ENCODE data around the gene CTU2.
A peak's percentile ranks its signal among the peaks of the same experiment; 100 is the strongest.

Gene CTU2

DNA sequence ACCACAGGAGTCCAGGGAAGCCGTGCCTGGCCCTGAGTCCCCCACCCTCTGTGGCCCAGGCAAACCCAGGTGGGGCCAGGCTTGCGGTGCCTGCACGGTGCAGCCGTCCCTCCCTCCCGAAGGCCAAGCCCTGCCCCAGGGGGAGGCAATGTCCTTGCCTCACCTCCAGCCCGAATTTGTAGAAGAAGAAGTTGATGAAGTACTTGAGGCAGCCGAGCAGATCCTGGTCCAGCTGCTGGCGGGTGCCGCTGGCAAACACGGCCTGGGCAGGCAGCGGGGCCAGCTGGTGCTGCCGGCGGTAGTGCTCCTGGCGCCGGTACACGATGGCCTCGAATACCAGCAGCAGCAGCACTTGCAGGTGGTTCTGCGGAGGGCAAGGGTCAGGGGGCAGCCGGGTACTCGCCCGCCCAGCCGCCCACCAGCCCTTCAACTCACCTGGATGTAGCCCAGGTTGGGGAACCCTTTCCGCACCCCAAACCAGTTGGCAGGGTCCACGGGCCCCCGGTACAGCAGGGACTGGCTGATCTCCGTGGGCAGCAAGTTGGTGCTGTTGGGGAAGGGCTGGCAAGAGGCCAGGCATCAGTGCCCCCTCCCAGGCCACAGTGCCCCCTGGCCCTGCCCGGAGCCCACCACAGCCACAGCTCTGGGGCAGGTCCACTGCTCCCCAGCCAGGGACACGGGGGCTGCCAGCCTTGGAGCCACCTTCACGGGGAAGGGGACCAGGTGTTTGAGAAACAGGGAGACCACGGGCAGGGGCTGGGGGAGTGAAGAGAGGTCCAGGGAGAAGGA lies 26.1 kb downstream of the CTU2 start:
- DNase-seq = no peak

DNA sequence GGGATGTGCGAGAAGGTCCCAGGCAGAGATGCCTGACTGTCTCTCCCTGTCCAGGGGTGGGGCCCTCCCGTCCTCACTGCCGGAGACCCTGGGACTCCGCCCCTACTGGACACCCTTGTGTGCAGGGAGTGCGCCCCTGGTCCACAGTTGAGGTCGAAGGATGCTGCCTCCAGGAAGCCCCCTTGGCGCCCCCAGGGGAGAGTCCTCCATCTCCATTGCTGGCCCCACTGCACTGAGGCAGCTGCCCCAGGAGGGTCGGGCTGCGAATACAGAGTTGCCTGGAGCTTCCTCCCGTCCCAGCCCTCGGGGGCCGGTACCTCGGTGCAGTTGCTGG lies 26.6 kb downstream of the CTU2 start:
- no peak for DNase-seq

DNA sequence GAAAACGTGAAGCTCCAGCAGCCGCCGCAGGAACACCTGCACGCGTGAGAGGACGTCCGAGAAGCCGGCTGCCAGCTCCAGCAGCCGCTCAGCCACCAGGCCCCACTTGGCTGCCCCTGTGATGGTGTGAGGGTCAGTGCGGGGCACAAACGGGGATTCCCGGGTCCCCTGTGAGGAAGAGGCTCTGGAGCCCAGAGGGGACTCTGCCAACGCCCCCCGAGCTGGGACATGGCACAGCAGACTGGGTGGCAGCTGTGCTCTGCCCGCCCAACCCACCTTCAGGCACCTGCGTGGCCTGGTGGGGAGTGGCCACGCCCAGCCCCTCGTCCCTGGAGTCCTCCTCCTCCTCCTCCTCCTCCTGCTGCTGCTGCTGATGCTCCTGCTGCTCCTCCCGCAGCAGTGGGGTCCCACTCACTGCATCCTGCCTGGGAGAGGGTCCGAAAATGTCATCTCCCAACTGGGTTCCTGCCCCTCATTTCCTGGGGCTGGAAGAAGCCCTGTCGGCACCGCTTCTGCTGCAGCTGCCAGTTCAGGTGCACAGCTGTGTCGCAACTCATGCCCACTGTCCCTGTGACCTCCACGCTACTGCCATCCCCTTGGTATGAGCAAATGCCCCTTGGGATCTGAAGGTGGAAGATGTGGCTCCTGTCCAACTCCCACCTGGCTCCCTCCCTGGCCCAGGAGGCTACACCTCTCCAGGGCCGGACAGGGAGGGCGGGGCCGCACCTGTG lies 27.5 kb downstream of the CTU2 start:
- no peak for DNase-seq

DNA sequence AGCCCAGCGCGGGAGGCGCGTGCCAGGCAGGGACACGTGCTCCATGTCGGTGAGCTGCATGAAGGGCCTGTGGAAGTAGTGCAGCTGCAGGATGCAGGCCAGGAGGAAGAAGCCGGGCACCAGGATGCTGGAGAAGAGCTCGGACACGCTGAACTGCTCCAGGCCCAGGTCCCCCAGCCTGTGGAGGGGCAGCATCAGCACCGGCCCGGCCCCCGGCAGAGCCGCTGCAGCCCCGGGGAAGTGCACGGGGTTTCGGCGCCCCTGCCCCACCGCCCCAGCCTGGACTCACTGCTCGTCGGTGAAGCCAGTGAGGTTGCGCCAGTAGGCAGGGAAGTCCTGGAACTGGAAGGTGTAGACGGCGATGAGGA lies 28.0 kb downstream of the CTU2 start:
- no peak for DNase-seq

DNA sequence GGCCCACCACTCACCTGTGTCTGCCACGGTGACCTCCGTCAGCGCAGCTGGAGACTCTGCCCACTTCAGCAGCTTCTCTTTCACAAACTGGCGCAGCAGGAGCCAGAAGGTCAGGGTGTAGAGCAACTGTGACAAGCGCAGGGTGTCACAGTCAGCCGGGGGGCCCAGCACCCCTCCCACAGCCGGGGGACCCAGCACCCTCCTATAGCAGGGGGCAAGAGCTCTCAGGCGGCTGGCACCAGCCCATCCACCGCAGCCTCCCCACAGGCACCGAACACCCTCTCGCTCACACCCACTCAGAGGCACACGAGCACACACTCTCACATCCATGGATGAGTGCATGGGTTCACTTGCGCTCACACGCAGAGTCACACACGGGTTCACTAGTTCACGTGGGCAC lies 28.8 kb downstream of the CTU2 start:
- no peak for DNase-seq

DNA sequence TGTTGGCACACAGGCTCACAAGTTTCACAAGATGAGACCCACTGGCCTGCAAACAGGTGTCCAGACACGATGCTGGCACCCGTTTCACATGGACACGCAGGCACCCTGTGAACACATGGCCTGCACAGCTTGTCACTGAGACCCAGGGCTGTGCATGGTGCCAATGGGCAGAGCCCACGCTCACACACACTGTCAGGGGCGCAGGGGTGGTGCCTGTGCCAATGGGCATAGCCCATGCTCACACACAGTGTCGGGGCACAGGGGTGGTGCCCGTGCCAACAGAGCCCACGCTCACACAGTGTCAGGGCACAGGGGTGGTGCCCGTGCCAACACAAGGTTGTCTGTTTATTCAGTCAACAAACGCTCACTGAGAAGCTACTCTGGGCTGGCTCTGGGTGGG lies 29.3 kb downstream of the CTU2 start:
- no peak for DNase-seq

DNA sequence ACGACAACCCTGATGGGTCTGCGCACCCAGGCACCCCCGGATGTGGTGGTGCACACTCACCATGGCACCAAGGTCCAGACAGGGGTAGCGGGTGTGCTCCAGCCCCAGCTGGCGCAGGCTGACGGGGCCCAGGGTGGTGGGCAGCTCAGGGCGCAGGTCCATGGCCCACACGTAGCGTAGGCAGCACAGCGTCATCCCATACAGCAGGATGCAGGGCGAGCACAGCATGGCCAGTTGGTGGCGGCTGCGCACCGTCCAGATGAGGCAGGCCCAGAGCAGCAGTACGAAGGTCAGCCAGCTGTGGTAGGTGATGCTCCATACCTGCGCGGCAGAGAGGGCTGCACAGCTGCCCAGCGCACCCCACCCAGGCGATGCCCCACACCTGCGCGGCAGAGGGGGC lies 29.8 kb downstream of the CTU2 start:
- no peak for DNase-seq

DNA sequence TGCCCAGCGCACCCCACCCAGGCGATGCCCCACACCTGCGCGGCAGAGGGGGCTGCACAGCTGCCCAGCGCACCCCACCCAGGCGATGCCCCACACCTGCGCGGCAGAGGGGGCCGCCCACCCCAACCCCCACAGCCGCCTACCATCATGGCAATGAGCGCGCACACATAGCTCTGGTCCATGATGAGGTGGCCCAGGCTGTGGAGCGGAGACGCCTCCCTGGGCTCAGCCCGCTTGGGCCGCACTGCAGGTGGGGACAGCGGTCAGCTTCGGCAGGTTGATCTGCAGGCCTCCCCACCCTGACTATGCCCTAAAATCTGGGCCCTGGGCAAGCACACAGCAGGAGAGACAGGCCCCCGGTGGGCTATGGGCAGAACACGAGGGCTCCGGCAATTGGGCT lies 30.2 kb downstream of the CTU2 start:
- no peak for DNase-seq

DNA sequence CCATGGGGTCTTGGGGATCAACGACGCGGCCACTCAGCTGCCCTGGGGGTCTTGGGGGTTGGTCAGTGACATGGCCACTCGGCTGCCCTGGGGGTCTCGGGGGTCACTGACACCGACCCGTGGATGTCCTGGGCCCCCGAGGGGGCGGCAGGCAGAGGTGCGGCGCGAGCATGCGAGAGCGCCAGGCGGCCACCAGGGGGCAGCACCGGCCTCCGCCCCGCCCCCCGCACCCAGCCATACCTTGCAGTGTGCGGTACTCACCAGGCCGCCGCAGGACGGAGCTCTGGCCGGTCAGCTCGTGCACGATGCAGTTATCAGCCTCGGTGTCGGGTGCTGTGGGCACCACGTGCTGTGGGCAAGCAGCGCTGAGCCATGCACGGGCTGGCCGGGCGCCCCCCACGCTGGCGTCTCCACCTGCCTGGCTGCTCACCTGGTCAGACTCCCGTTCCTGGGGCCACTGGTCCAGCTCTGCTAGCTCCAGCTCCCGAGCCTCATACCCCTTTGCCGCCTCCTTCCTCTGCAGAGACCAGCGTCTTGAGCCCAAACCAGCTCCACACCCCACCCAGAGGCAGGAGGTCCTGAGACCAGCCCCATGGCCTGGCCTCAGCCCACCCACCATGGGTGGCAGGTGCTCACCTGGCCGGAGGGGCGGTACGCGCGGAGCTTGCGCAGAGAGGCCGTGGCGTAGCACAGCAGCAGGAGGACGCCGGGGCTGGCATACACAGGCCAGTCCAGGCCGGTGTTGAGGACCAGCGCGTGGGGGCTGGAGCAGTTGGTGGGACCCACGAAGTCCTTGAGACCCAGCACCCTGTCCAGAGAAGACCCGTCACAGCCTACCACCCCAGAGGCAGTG lies 31.2 kb downstream of the CTU2 start:
- DNase-seq = peak; percentile 53

DNA sequence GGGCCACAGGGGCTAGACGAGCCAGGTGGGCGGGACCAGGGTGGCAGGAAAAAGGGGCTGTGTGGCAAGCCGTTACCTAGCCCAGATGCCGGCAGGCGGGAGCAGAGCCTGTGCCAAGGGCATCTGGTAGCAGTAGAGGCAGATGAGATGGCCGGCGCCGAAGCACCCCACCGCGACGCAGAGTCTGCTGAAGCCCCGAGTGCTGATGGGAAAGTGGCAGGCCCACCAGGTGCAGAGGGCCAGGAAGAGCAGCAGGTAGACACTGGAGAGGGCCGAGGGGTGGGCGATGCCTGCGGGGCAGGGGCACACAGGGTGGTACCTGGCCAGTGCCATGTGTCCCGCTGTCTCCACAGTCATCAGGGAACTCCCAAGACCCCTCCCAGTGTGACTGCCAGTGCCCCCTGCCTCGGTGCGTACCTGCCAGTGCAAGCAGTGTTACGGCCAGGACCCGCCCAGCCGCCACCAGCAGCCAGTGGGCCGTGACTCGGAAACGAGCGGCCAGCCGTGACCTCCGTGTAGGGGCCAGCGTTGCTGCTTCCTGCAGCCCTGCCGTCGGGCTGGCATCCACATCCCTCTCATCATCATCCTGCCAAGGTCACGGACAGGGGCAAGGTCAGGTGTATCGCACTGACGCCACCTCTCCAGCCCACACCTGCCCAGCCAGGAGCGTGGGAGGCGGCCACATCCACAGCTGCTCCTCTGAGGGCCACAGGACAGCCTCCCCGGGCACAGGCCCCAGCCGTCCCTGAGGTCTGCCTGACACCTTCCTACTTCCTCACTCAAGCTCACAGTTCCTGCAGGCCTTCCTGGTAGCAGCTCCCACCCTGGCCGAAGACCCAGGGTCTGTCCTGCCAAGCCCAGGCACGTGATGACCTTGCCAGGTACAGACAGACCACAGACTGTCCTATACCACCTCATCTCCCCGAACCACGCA lies 32.1 kb downstream of the CTU2 start:
- DNase-seq = no peak

DNA sequence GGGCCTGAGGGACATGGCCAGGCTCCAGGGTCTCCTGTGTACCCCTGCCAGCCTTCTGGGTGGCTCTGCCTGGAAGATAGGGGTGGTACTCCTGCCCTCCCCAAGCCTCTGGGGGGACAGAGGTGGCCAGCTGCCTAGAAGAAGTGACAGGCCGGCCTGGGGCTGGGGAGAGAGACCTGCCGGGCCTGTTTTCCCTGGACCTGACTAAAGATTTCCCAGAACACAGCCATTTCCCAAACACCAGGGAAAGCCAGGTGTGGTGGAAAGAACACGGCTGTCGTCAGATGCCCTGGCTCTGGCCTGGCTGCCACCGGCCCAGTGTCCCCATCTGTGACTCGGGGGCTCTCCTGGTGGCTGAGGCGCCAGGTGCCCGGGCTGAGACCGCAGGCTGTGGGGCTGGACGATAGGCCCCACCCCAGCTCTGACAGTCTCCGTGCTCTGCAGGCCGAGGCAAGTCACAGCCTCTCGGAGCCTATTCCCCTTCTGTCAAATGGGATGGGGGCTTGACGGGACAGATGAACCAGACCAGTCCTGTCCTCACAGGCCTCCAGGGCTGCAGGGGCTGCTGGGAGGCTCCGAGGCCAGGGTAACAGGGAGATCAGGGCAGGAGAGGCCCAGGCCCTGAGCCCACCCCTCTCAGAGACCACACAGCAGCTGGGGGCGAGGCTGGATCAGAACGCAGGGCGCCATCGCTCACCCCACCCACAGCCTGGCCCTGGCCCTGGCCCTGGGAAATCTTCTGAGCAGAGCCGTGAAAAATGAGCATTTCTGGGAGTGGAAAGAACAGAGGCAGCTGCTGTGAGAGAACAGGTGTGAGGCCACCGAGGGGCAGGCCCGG lies 33.1 kb downstream of the CTU2 start:
- no peak for DNase-seq

DNA sequence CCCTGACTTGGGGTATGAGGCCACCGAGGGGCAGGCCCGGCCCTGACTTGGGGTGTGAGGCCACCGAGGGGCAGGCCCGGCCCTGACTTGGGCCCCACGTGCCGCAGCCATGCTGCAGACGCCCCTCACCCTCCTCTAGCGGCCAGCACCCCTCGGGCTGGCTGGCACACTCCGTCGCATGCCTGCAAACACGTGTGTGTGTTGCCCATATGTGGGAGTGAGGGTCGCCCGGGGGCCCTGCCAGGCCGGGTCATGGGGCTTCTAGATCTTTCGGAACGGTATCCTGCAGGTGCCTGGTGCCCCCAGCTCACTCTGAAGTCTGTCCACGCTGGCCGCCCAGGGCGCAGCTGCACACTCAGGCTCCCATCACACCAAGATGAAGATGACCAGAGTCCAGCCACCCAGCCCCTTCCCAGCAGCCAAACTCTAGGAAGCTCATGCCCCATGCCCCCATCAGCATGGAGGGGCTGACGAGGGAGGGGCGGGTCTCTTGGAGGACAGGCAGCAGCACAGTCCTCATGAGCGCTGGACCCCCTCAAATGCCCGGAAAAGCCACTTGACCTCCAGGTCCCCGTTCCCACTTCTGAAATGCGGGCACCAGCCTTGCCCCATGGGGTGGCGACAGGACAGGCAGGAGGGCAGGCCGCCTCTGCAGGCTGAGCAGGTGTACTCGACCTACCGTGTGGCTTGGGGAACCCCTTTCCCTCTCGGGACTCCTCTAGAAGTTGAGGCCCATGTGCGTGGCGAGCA lies 33.8 kb downstream of the CTU2 start:
- DNase-seq = no peak

DNA sequence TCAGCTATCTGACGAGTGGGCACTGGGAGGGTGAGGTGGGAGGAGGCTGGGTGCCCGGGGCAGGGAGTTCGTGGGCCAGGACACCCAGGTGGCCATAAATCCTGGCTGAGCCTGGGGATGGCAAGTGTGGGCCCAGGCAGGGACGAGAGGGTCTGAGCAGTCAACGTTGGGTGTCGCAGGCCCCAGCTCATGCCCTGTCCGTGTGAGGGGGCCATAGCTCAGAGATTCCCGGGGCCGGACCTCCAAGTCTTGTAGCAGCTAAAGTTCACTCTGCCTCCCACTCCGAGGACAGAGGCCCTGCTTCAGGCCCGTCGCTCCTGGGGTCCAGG lies 34.4 kb downstream of the CTU2 start:
- DNase-seq = no peak

DNA sequence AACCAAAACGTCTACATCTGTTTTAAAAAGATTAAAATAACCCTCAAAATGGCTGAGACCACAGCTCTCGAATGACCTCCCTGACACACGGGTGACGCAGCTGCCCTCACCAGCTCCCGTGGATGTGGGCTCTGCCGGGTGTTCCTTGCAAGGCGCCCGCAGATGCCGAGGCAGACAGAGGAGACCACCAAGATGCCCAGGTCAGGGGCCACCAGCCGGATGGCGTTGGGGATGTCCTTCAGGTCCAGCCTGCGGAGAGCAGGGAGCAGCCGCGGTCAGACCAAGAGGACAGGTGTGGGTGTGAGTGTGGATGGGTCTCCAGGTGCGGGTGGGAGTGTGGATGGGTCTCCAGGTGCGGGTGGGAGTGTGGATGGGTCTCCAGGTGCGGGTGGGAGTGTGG lies 35.1 kb downstream of the CTU2 start:
- no peak for DNase-seq

DNA sequence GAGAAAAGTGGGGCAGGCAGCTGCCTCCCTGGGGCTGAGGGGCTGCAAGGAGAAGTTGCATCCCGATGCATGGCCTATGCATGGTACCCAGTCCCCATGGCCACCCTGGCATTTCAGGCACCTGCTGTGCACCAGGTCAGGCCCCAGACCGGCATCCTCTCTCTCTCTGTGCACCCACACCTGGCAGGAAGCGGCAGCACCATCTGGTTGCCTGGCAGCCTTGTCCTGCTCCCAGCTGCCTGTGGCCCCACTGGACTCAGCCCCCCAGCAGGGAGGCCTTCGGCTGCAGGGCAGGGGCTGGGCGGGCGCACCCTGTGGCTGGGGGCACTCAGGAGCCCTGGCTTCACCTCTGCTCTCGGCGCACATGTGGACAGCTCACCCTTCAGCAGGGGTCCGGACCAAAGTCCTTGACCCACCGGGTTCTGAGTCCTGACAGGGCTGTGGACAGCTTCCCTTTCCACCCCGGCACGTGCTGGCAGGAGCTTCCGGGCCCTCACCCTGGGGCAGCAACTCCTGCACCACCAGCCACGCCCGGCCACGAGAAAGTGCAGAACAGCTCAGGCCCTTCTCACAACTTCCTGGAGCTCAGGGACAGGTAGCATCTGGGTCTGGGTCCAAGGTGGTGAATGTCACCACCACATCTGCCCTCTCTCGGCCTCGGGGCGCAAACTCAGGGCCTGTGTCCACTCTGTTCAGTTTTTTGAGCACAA lies 36.7 kb downstream of the CTU2 start:
- DNase-seq = no peak

DNA sequence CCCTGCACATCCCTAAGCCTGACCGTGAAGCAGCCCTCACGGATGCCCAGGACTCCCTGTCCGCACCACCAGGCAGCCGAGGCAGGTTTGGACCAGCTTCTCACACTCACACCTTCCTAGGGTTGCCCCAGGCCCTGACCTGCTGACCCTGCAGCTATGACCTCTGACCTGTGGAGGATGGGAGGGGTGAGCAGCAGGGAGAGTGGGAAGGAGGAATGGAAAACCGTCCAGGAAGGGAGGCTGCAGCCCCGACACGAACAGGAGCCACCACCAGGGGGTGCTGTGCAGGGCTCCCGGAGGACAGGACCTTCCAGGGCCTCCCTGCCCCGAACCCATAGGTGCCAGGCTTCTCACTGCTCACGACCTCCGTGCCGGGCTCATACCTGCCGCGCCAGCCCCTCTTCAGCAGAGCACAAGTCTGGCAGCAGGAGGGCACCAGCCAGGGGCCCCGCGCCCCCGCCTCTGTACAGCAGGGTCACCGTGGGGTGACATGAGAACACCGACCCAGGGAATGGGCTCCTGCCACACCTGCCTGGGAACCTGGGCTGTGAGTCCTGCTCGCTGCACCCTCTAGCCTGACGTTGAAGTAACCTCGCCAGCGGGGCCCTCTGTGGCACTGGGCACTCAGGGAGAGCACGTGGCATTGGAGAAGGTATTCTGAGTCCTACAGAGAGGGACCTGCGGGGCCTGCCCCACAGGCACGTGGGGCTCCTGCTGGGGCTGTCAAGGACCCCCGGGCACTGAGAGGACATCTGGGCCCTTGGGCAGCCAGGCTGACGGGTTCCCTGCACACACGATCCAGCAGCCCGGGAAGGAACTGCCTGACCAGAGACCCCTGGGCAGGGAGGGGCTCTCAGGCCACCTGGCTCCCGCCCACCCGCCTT lies 37.6 kb downstream of the CTU2 start:
- peak; percentile 86 for DNase-seq

DNA sequence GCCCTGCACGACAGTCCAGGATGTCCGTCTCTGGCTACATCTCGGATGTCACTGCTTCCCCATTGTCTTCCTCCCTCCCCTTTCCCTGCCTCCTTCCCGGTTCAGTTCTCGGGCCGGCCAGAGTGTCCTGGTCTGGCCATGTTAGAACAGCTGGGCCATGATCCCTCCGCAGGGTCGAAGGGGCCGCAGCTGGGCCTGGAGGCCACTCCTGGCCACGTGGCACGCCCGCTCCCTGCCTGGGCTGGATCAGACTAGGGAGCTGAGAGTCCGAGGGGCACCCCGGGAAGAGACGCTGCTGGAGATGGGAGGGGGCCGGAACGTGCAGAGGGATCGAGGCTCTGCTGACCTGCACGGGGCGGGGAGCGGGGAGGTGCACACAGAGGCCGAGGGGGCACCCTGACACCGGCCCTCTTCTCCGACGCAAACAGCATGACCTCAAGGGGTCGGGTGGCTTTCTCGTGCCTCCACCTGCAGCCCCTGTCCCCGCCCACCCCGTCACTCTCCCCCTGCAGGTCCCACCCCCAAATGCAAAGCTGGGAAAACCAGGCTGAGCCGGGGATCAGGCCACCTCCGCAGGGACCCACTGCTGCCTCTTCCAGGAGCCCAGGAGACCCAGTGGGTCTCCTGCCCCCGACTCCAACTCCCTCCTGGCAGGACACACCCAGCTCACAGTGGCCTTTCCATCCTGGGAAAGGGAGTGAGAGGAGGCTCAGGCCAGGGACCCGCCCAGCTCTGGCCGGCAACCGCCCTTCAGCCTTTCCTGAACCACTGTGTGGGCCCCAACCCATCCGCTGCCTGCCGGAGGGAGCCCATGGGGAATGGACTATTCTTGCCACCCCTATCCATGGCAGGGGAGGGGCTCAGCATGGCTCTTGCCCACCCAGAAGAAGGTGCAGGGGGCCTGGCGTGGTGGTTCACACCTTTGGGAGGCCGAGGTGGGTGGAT lies 38.5 kb downstream of the CTU2 start:
- DNase-seq = no peak

DNA sequence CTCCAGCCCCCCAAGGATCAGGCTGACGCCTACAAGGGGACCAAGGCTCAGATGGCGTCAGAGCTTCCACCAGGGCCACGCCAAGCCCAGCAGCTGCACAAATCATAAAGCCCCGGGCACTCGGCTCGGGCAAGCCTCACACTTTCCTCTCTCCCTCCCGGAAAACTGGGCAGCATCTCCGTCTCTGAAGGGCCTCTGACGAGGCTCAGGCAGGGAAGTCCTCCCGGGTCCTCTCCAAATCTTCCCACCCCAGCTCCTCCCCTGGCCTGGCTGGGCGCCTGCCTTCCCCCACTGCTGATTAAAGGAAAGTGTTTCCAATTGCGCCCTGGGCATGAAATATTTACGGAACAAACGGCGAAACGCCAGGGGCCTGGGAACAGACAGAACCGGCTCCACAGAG lies 40.2 kb downstream of the CTU2 start:
- DNase-seq = no peak

Data from NCI-H82 (cell line).